GM18909 (cell line): Measurements from ENCODE around the gene SPATS2.

Experiments used
- ATAC-seq: cut with Tn5 transposase; IDR thresholded peaks from one replicate; pipeline ENCODE4 v1.9.1; 2021; ENCODE audit warnings: mild to moderate bottlenecking; ENCODE audit not compliant: unreplicated experiment, poor library complexity

SPATS2 gene

DNA sequence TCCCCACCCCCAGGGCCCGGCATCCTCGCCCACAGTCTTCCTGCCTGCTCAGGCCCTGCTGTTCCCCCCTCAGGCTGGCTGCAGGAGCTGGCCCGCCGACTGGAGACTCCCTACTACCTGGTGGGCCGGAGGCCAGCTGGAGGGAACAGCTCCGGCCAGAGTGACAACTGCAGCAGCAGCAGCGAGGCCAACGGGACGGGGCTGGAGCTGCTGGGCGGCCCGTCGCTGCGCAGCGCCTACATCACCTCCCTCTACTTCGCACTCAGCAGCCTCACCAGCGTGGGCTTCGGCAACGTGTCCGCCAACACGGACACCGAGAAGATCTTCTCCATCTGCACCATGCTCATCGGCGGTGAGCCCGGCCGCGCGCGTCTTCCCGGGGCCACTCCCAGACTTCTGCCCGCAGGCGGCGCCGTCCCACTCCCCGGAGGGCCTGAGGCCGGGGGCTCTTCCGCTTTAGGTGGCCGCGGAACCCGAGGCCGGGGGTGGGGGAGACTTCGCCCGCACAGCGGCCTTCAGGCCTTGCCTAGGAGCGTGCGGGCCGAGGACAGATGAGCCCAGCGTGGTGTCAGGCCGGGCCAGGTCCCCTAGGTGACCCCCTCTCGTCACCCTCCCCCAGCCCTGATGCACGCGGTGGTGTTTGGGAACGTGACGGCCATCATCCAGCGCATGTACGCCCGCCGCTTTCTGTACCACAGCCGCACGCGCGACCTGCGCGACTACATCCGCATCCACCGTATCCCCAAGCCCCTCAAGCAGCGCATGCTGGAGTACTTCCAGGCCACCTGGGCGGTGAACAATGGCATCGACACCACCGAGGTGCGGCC is 181.8 kb downstream of the SPATS2 start:
- no peak for ATAC-seq

DNA sequence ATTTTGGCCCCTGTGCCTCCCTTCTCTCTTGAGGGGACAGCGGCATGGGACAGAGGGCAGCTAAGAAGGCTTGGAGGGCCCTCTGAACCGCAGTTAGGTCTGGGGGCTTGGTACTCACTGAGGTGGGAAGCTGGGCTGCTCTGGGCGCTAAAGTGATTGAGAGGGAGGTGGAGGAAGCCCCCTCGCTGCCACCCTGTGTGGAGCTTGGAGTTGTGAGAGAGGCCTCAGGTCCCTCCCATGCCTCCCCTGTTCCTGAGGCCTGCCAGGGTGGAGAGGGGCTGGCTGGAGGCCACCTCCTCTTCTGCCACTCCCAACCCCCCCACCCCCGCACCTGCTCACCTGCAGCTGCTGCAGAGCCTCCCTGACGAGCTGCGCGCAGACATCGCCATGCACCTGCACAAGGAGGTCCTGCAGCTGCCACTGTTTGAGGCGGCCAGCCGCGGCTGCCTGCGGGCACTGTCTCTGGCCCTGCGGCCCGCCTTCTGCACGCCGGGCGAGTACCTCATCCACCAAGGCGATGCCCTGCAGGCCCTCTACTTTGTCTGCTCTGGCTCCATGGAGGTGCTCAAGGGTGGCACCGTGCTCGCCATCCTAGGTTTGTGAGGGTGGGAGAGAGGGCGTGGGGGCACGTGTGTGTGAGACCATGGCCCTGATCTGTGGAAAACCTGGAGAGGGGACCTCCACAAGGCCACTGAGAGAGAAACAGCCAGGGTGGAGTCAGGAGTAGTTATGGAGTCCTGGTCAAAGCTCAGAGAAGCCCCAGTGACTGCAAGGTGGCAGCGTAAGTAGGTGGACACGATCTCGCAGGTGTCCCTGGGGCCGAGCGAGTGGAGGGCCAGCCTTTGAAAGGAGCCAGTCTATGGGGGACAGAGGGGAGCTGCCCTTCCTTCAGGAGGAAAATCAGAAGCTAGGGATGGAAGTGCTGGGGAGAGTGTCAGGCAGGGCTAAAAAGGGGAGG is 182.8 kb downstream of the SPATS2 start:
- ATAC-seq = no peak

DNA sequence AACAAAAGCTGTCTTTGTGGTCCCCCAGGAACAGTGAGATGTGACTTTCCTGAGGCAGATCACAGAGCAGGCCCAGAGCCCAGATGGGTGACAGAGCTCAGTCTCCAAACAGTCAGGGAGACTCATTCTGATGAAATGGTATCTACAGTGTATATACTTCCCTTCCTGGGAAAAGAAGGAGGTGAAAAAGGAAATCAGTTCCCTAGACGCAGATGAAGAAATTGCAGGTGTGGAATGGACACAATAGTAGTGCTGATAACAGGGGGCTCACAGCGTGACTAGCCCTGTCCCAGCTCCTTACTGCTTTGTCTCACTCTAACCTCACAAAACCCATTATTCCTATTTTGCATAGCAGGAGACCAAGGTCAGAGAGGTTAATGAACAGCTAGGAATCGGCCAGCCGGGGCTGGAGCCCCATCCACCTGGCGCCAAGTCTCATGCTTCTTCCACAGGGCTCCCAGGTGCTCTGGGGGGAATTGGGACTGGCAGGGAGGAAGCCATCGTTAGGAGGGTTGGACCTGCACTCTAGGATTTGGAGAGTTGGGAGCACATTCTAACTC is 183.5 kb downstream of the SPATS2 start:
- ATAC-seq = no peak

DNA sequence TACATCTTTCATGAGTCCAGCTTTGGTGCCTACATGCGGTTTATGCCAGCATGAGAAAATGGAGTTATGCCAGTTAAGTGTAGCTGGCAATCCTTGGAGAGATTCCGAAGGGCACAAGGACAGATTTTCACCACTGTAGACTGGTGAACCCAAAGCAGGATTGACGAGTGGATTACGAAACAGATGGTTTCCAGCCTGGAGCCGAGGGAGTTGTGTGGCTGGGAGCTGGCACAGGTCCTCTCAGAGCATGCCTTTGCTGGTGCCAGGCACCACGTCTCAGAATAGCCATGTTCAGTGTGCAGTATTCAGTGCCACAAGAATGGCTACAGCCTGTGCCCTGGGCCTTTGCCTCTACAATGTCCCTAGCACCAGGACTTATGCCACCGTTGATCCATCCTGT is 184.8 kb downstream of the SPATS2 start:
- no peak for ATAC-seq

DNA sequence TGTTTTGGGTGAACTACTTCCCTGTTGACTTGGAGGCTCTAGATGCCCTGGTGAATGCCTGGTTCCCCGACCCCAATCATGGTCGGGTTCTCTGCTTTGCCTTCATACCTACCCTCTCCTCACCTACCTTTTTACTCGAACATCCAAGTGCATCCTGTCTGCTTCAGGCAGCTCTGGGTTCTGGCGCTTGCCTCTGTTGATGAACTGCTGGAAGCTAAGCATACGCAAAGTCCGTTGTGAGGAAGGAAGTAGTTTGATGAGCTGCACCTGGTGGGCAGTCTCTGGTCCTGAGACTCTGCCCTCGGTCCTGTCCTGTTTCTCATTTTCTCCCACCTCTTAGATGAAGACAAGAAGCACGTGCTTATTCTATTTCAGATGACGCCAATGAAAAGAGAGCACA is 185.2 kb downstream of the SPATS2 start:
- ATAC-seq = no peak

DNA sequence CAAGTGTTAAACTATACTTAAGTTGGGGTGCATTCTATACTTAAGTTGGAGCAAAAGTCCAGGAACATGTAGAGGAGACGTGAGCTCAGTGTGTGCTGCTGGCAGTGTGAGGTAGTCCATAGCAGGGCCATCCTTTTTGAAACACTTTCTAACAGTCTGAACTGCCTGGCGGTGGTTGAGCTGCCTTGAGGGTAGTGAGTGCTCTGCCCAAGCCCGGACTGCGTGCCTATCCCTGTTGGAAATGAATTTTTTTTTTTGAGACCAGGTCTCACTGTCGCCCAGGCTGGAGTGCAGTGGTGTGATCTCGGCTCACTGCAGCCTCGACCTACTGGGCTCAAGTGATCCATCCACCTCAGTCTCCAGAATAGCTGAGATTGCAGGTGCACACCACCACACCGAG is 185.6 kb downstream of the SPATS2 start:
- no peak for ATAC-seq

DNA sequence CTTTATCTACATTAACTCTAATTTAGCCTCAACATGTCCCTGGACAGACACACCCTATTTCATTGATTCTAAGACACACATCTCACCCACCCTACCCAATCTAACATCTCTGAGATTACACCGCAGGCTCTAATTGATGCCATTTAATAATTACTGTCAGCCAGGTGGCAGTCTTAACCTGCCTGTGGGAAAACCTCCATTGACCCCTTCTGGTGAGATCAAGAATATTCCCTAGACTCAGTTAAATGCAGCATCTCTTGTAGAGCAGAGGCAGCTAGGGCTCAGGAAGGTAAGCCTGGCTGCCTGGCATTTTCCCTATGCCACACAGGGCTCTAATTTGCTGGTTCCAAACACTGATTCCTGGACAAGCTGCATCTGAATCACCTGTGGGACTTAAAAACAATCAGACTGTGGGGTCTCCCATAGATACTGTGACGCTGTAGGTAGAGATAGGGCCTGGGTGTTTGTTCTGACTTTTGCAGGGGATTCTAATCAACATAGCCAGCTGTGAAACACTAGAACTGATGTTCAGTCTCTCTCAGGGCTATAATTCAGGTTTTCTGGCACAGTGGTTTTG is 186.3 kb downstream of the SPATS2 start:
- no peak for ATAC-seq

DNA sequence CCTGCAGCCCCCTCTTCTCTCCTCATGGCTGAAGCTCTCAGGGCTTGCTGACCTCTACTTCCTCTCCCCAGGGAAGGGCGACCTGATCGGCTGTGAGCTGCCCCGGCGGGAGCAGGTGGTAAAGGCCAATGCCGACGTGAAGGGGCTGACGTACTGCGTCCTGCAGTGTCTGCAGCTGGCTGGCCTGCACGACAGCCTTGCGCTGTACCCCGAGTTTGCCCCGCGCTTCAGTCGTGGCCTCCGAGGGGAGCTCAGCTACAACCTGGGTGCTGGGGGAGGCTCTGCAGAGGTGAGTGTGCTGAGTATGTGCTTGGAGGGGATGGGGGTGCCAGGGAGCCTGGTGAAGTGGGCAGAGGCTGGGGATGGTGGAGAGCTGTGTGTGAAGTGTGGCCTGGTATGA is 187.0 kb downstream of the SPATS2 start:
- ATAC-seq = no peak

DNA sequence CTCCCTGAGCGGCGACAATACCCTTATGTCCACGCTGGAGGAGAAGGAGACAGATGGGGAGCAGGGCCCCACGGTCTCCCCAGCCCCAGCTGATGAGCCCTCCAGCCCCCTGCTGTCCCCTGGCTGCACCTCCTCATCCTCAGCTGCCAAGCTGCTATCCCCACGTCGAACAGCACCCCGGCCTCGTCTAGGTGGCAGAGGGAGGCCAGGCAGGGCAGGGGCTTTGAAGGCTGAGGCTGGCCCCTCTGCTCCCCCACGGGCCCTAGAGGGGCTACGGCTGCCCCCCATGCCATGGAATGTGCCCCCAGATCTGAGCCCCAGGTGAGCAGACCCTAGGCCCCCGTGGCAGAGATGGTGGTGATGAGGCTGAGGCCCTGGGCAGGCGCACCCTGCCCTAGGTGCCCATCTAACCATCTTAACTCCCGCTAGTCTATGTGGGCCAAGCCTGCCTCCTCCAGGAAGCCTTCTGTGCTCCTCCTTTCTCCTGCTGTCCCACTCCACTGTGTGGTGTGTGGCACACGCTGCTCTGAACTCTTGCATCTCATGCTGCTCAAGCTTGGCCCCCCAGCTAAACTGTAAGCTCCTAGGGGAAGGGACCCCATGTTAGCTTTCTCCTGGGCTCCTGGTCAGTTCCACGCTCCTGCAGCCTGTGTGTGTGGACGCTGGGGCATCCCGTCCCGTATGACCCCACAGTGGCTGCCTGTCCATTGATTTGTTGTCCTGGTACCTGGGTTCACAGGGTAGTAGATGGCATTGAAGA is 188.5 kb downstream of the SPATS2 start:
- ATAC-seq = no peak

DNA sequence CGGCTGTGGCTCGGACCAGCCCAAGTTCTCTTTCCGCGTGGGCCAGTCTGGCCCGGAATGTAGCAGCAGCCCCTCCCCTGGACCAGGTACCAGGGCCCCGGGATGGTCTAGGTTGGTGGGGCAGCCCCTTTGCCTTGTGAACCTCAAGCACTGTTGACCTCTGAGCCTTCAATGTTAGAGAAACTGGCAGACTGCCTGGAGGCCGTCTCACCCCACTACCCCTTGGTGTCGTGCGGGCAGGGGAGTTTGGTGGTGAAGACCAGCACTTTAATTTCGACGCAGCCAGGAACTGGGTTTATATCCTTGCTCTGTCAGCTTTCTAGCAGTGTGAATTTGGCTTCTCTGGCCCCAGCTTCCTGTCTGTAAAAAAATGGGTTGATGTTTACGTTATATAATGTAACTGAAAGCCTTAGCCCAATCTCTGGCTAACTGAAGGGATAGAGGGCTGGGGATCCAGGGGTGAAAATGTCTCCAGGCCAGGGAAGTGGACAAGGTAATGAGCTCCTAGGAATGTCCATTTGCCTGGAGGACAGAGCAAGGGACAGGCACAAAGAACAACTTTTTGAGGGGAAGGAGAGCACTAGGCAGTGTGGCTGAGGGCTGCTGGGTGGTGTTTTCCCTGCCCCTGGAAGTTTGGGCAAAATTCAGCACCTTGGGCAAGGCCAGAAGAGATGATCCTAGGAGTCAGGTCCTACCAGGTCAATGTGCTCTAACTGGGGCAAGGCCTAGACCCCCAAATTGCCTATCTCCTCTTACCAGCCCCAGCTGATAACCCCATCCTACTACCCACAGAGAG is 189.3 kb downstream of the SPATS2 start:
- ATAC-seq = no peak

DNA sequence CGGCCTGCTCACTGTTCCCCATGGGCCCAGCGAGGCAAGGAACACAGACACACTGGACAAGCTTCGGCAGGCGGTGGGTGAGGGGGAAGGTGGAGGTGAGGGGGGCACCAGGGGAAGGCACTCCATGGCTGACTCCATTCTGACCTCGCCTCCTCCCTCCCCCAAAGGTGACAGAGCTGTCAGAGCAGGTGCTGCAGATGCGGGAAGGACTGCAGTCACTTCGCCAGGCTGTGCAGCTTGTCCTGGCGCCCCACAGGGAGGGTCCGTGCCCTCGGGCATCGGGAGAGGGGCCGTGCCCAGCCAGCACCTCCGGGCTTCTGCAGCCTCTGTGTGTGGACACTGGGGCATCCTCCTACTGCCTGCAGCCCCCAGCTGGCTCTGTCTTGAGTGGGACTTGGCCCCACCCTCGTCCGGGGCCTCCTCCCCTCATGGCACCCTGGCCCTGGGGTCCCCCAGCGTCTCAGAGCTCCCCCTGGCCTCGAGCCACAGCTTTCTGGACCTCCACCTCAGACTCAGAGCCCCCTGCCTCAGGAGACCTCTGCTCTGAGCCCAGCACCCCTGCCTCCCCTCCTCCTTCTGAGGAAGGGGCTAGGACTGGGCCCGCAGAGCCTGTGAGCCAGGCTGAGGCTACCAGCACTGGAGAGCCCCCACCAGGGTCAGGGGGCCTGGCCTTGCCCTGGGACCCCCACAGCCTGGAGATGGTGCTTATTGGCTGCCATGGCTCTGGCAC is 190.1 kb downstream of the SPATS2 start:
- ATAC-seq = no peak

DNA sequence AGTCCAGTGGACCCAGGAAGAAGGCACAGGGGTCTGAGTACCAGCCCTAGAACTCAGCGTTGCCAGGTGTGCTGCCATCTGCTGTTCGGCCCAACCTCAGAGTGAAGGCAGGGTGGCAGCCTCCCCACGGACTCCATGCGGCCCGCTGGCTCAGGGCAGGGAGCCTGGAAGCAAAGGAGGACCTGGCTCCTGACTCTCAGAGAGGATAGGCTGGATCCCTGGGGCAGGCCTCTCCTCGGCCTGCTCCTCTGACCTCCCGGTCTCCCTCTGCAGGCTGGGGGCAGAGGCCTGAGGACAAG is 190.6 kb downstream of the SPATS2 start:
- no peak for ATAC-seq

DNA sequence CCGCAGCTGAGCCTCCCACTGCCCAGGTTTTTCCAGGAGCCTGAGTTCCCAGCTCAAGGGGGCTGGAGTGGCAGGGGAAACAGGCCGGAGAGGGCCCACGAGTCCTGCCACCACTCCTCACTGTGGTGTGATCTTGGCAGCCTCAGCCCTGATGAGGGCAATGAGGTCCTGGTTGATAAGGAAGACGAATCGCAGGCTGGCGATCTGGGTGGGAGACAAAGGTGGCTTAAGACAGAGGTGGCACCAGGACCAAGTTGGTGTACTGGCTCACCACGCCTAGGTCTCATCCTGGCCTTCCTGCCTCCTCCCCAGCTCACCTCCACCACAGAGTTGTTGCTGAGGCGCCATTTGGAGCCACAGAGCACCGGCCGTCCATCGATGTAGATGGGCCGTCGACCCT is 191.3 kb downstream of the SPATS2 start:
- no peak for ATAC-seq

DNA sequence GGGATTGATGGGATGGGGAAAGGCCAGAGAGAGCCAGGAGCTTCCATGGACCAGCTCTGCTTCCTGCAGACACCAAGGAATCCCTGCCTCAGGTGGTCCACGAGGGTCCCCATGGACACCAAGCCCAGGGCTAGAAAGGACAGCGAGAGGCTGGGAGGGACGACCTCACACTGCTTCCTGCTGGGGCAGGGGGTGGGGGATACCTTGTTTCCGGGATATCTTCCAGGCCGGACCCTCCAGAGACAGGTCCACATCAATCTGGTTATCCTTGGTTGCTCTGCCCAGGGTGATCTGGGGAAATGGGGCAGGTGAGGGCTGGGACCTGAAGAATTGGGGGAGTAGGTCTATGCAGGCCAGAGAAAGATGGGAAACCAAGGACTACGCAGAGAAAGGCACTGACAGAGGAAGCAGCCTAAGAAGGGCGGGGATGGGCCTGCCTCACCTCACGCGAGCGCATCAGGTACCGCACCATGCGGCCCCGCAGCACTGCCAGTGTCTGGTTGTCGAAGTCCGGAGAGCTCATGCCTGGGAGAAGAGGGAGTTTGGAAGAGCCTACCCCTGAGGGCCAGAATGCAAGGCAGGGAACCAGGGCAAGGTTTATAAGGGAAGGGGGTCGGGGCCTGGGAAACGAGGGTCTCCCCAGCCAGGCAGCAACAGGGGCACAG is 191.9 kb downstream of the SPATS2 start:
- ATAC-seq = no peak

DNA sequence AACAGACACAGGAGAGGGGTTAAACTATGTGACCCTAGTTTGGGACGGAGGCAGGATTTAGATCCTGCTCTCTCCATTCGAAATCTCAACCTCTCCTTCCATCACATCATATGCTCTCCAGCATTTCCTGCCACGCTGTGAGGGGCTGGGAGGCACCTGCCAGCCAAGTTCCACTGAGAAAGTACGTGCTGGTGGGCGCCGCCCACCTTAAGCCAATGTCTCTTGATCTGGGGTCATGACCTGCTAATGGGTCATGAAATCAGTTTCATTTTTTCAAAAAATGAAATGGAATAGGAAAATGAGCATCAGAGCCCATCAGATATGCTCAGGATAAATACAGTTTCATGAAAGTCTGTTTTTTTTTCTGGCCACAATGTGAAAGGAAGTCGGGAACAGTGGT is 193.4 kb downstream of the SPATS2 start:
- ATAC-seq = no peak

DNA sequence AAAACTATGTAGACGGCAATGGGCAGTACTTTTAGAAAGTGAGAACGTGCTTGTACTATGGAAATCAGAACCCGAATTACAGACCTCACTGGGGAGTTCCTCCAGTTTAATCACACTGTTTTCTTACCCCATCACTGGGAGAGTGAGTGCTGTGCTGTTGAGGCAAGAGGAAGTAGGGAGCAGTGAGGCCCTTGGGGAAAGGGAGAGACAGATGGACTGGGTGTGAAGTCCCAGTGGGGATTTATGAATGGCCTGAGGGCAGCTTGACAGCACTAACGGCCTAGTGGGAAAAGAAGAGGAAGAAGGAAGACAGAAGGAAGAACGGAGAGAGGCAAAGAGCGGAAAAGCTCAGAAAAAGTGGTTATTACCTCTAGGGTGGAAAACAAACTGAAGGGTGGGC is 195.0 kb downstream of the SPATS2 start:
- ATAC-seq = no peak

DNA sequence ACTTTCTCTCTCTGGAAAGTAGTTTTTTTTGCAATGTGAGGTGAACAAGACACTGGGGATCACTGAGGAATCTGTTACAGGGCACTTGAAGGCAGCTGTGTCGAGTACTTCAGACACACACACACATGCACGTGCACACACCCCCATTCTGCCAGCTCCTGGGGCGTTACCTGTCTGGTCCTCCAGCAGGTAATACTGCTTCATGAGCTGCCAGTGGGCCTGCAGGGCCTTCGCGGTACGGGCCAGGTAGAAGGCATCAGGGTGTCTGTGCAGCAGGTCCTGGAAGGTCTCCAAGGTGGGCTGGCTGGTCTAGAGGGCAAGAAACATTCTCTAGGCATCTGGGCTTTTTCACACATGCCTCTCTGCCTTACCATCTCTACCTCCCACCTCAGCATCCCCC is 195.6 kb downstream of the SPATS2 start:
- ATAC-seq = no peak

DNA sequence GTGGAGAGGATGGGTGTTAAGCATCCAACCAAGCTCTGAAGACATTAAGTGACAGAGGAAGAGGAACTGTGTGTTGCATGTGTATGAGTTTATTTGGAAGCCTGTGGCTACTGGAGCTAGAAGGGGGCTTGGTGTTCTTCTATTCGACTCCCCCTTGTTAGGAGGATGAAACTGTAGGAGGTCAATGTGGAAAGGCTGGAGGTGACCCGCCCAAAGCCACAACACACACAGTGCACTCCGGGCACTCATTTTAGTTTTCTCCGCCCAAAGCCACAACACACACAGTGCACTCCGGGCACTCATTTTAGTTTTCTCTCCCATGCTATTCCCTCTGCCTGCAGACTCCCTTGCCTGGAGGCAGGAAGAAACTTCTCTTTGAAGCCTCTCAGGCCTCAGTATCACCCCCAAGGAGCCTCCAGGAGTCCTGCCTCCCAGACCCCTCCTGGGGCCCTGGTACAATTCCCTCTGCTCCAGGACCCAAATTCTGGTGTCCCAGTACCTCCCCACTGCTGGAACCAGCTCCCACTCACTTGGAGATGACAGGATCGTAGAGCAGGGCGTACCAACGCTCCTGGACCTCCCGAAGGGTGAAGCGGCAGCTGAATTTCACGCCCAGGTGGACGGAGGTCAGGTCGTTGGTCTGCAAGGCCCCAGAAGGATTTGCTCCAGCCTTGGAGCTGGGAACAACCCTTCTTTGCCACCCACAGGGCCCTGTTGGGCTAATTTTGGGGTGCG is 196.9 kb downstream of the SPATS2 start:
- no peak for ATAC-seq
